Upper lobe of left lung (tissue), 4 donors: ENCODE results near the gene RAB18.

ENCODE experiments used
- CTCF ChIP-seq, 6 experiments: fragments of 450-650 bp in 4 of 6; fragments of 200-600 bp in 2 of 6; sonication (generic) in 2 of 6; IDR thresholded peaks; one replicate each; pipeline ENCODE4 v1.5.1; 2016 to 2019; ENCODE audit warnings: antibody characterized with exemption in 6 of 6
- EP300 ChIP-seq, 4 donors: sonication (generic); formaldehyde crosslinking; IDR thresholded peaks; one replicate each; pipeline ENCODE4 v1.5.1; 2017; ENCODE audit warnings: antibody characterized with exemption in 4 of 4, control low read depth in 2 of 4
- POLR2A ChIP-seq, 4 donors: fragments of 450-650 bp; IDR thresholded peaks; one replicate each; pipeline ENCODE4 v1.5.1; 2016 to 2017; ENCODE audit warnings: antibody characterized with exemption in 4 of 4, mild to moderate bottlenecking in 2 of 4
- POLR2AphosphoS5 ChIP-seq, 2 donors: sonication (generic); formaldehyde crosslinking; IDR thresholded peaks; one replicate each; pipeline ENCODE4 v1.5.1; 2017; ENCODE audit warnings: antibody characterized with exemption in 2 of 2

GRCh38 chr10:27500886-27501285 lies 3.2 kb upstream of the RAB18 start:
- TF ChIP-seq CTCF (IDR thresholded peaks at IDR 0.05) (no peak), POLR2A (IDR thresholded peaks at IDR 0.05) (no peak), POLR2AphosphoS5 (IDR thresholded peaks at IDR 0.05) (no peak), EP300 (IDR thresholded peaks at IDR 0.05) (no peak)
